ENCODE results near the gene CNTD1.

Gene CNTD1

DNA sequence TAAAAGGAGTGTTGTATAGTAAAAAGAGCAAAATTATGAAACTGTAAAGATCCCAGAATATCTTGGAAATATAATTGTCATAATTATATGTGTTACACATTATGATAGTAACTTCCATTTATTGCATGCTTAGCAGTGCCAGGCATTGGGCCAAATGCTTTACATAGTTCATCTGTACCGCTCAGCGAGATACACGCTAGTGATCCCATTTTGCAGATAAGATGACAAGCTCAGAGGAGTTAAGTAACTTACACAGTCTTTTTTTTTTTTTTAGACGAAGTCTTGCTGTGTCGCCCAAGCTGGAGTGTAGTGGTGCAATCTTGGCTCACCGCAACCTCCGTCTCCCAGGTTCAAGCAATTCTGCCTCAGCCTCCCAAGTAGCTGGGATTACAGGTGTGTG lies 47.0 kb upstream of the CNTD1 start:
- Histone ChIP-seq H3K4me1 (ENCODE audit: insufficient read depth, low read length, poor library complexity, severe bottlenecking) (no peaks in the 10 kb centered on the region), H3K9me3 (ENCODE audit: insufficient read depth, low read depth, low read length) (no peaks in the 10 kb centered on the region), H4K20me1 (ENCODE audit: insufficient read depth, low read length, poor library complexity, severe bottlenecking) (no peaks in the 10 kb centered on the region), H3K79me2 (ENCODE audit: insufficient read depth, low read length) (no peaks in the 10 kb centered on the region), H3K4me2 (ENCODE audit: low read depth, low read length, poor library complexity, severe bottlenecking) (no peak overlapping the region), H3F3A (ENCODE audit: low read depth) (no peaks in the 10 kb centered on the region), H3K4me3 (ENCODE audit: low read length, poor library complexity, severe bottlenecking) (no peak overlapping the region), H3K36me3 (ENCODE audit: insufficient read depth, low read length) (no peaks in the 10 kb centered on the region), H2AFZ (ENCODE audit: low read length) (no peak overlapping the region), H3K27me3 (ENCODE audit: insufficient read depth, low read length, poor library complexity, severe bottlenecking) (no peaks in the 10 kb centered on the region), H3K9ac (ENCODE audit: low read depth, low read length, poor library complexity, severe bottlenecking) (no peak overlapping the region), H3K9me2 (replicated peaks; ENCODE audit: low read depth, low read length) (no peaks in the 10 kb centered on the region)
- TF ChIP-seq, protein P1, sequence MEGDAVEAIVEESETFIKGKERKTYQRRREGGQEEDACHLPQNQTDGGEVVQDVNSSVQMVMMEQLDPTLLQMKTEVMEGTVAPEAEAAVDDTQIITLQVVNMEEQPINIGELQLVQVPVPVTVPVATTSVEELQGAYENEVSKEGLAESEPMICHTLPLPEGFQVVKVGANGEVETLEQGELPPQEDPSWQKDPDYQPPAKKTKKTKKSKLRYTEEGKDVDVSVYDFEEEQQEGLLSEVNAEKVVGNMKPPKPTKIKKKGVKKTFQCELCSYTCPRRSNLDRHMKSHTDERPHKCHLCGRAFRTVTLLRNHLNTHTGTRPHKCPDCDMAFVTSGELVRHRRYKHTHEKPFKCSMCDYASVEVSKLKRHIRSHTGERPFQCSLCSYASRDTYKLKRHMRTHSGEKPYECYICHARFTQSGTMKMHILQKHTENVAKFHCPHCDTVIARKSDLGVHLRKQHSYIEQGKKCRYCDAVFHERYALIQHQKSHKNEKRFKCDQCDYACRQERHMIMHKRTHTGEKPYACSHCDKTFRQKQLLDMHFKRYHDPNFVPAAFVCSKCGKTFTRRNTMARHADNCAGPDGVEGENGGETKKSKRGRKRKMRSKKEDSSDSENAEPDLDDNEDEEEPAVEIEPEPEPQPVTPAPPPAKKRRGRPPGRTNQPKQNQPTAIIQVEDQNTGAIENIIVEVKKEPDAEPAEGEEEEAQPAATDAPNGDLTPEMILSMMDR (conservative IDR thresholded peaks at IDR 0.05; ENCODE audit: low read length), result no peak

DNA sequence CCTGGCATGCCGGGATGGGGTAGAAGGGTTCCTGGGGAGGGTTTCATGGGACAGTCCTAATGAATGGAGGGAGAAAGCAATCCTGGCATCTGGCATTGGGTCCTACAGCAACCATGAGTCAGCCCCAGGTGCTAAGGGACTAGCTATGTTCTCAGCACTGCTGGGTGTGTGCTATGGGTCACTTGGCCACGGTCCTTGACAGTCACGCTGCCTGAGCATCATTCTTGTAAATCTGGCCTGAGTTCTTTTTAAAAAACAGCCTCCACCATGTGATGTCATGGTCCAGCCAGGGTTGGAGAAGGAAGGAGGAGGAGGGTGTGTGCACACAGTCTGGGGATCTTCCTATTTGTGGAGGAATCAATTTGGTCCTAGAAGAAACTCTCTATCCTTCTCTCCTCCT lies 43.9 kb upstream of the CNTD1 start:
- Histone ChIP-seq H3K27me3 (ENCODE audit: insufficient read depth, low read length, poor library complexity, severe bottlenecking) (no peaks in the 10 kb centered on the region), H3K79me2 (ENCODE audit: insufficient read depth, low read length) (no peaks in the 10 kb centered on the region), H4K20me1 (ENCODE audit: insufficient read depth, low read length, poor library complexity, severe bottlenecking) (no peaks in the 10 kb centered on the region), H3K4me2 (ENCODE audit: low read depth, low read length, poor library complexity, severe bottlenecking) (no peak overlapping the region), H3K4me1 (ENCODE audit: insufficient read depth, low read length, poor library complexity, severe bottlenecking) (no peaks in the 10 kb centered on the region), H3F3A (ENCODE audit: low read depth) (no peaks in the 10 kb centered on the region), H3K9me3 (ENCODE audit: insufficient read depth, low read depth, low read length) (no peaks in the 10 kb centered on the region), H3K9ac (ENCODE audit: low read depth, low read length, poor library complexity, severe bottlenecking) (no peak overlapping the region), H2AFZ (ENCODE audit: low read length) (no peak overlapping the region), H3K4me3 (ENCODE audit: low read length, poor library complexity, severe bottlenecking) (no peak overlapping the region), H3K36me3 (ENCODE audit: insufficient read depth, low read length) (no peaks in the 10 kb centered on the region), H3K9me2 (replicated peaks; ENCODE audit: low read depth, low read length) (no peaks in the 10 kb centered on the region)
- no peak for TF ChIP-seq EZH2phosphoT487 (IDR thresholded peaks at IDR 0.05; ENCODE audit: borderline replicate concordance)
- TF ChIP-seq, protein P1 (conservative IDR thresholded peaks at IDR 0.05; ENCODE audit: low read length), result no peak

GRCh38 chr17:42759982-42760651 lies 38.5 kb upstream of the CNTD1 start:
- H3K79me2 ChIP-seq (ENCODE audit: insufficient read depth, low read length), result no peaks in the 10 kb centered on the region
- no peaks in the 10 kb centered on the region for H3K36me3 ChIP-seq (ENCODE audit: insufficient read depth, low read length)
- H3K4me1 ChIP-seq (ENCODE audit: insufficient read depth, low read length, poor library complexity, severe bottlenecking), result no peaks in the 10 kb centered on the region
- no peak overlapping the region for H3K4me3 ChIP-seq (ENCODE audit: low read length, poor library complexity, severe bottlenecking)
- TF ChIP-seq EZH2phosphoT487 (IDR thresholded peaks at IDR 0.05; ENCODE audit: borderline replicate concordance), result no peak
- TF ChIP-seq, protein P1 (conservative IDR thresholded peaks at IDR 0.05; ENCODE audit: low read length), result no peak
- H3K9me2 ChIP-seq (replicated peaks; ENCODE audit: low read depth, low read length), result no peaks in the 10 kb centered on the region
- H3K4me2 ChIP-seq (ENCODE audit: low read depth, low read length, poor library complexity, severe bottlenecking), result no peak overlapping the region
- H3F3A ChIP-seq (ENCODE audit: low read depth), result no peaks in the 10 kb centered on the region
- H4K20me1 ChIP-seq (ENCODE audit: insufficient read depth, low read length, poor library complexity, severe bottlenecking), result no peaks in the 10 kb centered on the region
- no peak overlapping the region for H2AFZ ChIP-seq (ENCODE audit: low read length)
- H3K9ac ChIP-seq (ENCODE audit: low read depth, low read length, poor library complexity, severe bottlenecking), result no peak overlapping the region
- H3K27me3 ChIP-seq (ENCODE audit: insufficient read depth, low read length, poor library complexity, severe bottlenecking), result peaks cover 12% of the 10 kb centered on the region
- H3K9me3 ChIP-seq (ENCODE audit: insufficient read depth, low read depth, low read length), result no peaks in the 10 kb centered on the region

Data from Loucy (cell line).